Gastroesophageal sphincter (tissue), 4 donors: Measurements from ENCODE around the gene STRA8. TPM values are rescaled to one million over a fixed set of nuclear protein-coding genes. Genes with fewer than 3 reads are reported as not detected.

Source experiments
- ATAC-seq: fragments of 150-250 bp; one replicate; pipeline ENCODE4 v1.9.1; 2016; ENCODE audit warnings: mild to moderate bottlenecking, moderate library complexity
- H3K27ac ChIP-seq, 4 donors: fragments of 200-600 bp; sonication (generic) in 3 of 4; 1 replicate in 3 of 4; 2 replicates in 1 of 4; pipeline ENCODE4 v1.5.1; 2016 to 2019
- H3K27me3 ChIP-seq: fragments of 200-600 bp; sonication (generic); one replicate; pipeline ENCODE4 v1.5.1; 2019
- H3K36me3 ChIP-seq, 2 donors: fragments of 200-600 bp; sonication (generic); one replicate each; pipeline ENCODE4 v1.5.1; 2019; ENCODE audit warnings: control low read depth in 1 of 2
- H3K4me1 ChIP-seq, 3 donors: fragments of 200-600 bp; sonication (generic); 1 replicate in 2 of 3; 2 replicates in 1 of 3; pipeline ENCODE4 v1.5.1; 2016 to 2019; ENCODE audit warnings: control low read depth in 2 of 3
- H3K4me3 ChIP-seq, 2 donors: fragments of 200-600 bp; sonication (generic); one replicate each; pipeline ENCODE4 v1.5.1; 2019; ENCODE audit warnings: mild to moderate bottlenecking in 1 of 2, moderate library complexity in 1 of 2
- H3K9me3 ChIP-seq, 3 donors: fragments of 200-600 bp; sonication (generic); one replicate each; pipeline ENCODE4 v1.5.1; 2017 to 2019; ENCODE audit warnings: control low read depth in 2 of 3
- EP300 ChIP-seq: sonication (generic); formaldehyde crosslinking; IDR thresholded peaks from one replicate; pipeline ENCODE4 v1.6.1; 2017; ENCODE audit warnings: antibody characterized with exemption, mild to moderate bottlenecking
- POLR2A ChIP-seq, 2 donors: fragments of 450-650 bp; IDR thresholded peaks; one replicate each; pipeline ENCODE4 v1.6.1; 2017; ENCODE audit warnings: antibody characterized with exemption in 2 of 2, mild to moderate bottlenecking in 2 of 2, moderate library complexity in 1 of 2
- POLR2AphosphoS5 ChIP-seq: sonication (generic); formaldehyde crosslinking; IDR thresholded peaks from one replicate; pipeline ENCODE4 v1.6.1; 2017; ENCODE audit warnings: antibody characterized with exemption
- WGBS, 2 donors: methylation state at CpG; one replicate each; pipeline ENCODE4 v1.1.5; 2018; ENCODE audit warnings: low coverage in 1 of 2; 5-methylcytosine and 5-hydroxymethylcytosine counted together
- total RNA-seq, 4 donors: library from RNA; depleted of rRNA; stranded (reverse); fragments of >200 nt; gene quantifications; one replicate each; pipeline ENCODE4 v1.1.0, GENCODE V29; 2016
- TF ChIP-seq, protein P1 (sequence below), 4 experiments: fragments of 200-600 bp in 2 of 4; fragments of 450-650 bp in 2 of 4; sonication (generic) in 1 of 4; IDR thresholded peaks; one replicate each; pipeline ENCODE4 v1.5.1; 2017 to 2019; ENCODE audit warnings: antibody characterized with exemption in 4 of 4, mild to moderate bottlenecking in 2 of 4, moderate library complexity in 2 of 4

Gene STRA8
- total RNA-seq, 4 donors from 2014 or later, result not detected

DNA sequence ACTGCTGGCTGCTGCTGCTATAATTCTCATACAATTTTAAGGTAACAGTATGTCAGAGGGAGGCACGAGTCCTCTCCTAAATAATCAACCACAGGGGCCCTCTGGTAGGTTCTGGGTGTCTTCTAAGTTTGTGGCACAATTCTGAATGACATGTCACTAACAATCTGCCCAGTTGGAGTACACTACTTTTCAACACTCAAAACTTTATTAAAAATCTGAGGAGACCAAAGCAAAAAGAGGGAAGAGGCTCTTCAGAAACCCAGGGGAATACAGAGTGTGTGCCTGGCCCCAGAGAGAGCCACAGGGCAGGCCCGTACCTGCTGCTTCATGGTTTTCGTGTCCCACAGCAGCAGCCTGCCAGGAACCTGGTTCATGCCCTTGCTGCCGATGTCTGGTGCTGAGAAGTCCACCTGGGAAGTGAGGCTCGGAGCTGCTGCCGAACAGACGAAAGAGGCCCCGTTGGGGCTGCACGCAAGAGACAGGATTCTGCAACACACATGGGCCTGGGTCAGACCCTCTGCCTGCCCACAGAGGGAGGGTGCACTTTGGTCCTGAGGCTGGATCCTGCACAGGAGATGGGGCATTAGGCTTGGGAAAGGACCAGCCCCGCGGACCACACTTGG is 40.6 kb upstream of the STRA8 start:
- H3K36me3 ChIP-seq, result peaks cover 0 to 96% of the 10 kb centered on the region in 2 donors
- no peak for ATAC-seq
- no peaks in the 10 kb centered on the region for H3K9me3 ChIP-seq
- peak overlapping the region; percentile 57 to 77 (median 74) for H3K27ac ChIP-seq
- peaks cover 0 to 36% (median 3%) of the 10 kb centered on the region in 3 donors for H3K4me1 ChIP-seq
- TF ChIP-seq, protein P1, sequence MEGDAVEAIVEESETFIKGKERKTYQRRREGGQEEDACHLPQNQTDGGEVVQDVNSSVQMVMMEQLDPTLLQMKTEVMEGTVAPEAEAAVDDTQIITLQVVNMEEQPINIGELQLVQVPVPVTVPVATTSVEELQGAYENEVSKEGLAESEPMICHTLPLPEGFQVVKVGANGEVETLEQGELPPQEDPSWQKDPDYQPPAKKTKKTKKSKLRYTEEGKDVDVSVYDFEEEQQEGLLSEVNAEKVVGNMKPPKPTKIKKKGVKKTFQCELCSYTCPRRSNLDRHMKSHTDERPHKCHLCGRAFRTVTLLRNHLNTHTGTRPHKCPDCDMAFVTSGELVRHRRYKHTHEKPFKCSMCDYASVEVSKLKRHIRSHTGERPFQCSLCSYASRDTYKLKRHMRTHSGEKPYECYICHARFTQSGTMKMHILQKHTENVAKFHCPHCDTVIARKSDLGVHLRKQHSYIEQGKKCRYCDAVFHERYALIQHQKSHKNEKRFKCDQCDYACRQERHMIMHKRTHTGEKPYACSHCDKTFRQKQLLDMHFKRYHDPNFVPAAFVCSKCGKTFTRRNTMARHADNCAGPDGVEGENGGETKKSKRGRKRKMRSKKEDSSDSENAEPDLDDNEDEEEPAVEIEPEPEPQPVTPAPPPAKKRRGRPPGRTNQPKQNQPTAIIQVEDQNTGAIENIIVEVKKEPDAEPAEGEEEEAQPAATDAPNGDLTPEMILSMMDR (IDR thresholded peaks at IDR 0.05), result no peak
- TF ChIP-seq POLR2AphosphoS5, result no peak
- TF ChIP-seq POLR2A (IDR thresholded peaks at IDR 0.05), result no peak
- no peak for TF ChIP-seq EP300
- no peaks in the 10 kb centered on the region for H3K27me3 ChIP-seq
- H3K4me3 ChIP-seq, result no peak overlapping the region
- WGBS, 2 donors, result 87 to 100% methylated on average over 2 to 7 of the region's 11 CpGs

- H3K4me3 ChIP-seq, result no peak overlapping the region
- no peaks in the 10 kb centered on the region for H3K27me3 ChIP-seq
- H3K36me3 ChIP-seq, result peaks cover 0 to 96% of the 10 kb centered on the region in 2 donors
- 70 to 86% methylated on average over 5 of the region's 10 CpGs for WGBS, 2 donors
- no peaks in the 10 kb centered on the region for H3K9me3 ChIP-seq
- peak overlapping the region; percentile 57 to 77 (median 74) for H3K27ac ChIP-seq
- ATAC-seq, result peak; percentile 72
- TF ChIP-seq, protein P1 (IDR thresholded peaks at IDR 0.05), result no peak
- TF ChIP-seq POLR2A (IDR thresholded peaks at IDR 0.05) (no peak), EP300 (no peak), POLR2AphosphoS5 (no peak)
- peaks cover 0 to 36% (median 3%) of the 10 kb centered on the region in 3 donors for H3K4me1 ChIP-seq
Measured at GRCh38 chr7:135193615-135194081, 40.0 kb upstream of the STRA8 start.

- 72 to 84% methylated on average over 9 to 11 of the region's 12 CpGs for WGBS, 2 donors
- no peak for ATAC-seq
- H3K27ac ChIP-seq, result peak overlapping the region; percentile 15 to 77 (median 74)
- H3K27me3 ChIP-seq, result no peaks in the 10 kb centered on the region
- peaks cover 0 to 27% (median 0%) of the 10 kb centered on the region in 3 donors for H3K4me1 ChIP-seq
- TF ChIP-seq, protein P1 (IDR thresholded peaks at IDR 0.05), result no peak
- no peak for TF ChIP-seq POLR2AphosphoS5
- TF ChIP-seq EP300, result no peak
- no peak for TF ChIP-seq POLR2A (IDR thresholded peaks at IDR 0.05)
- H3K36me3 ChIP-seq, result peaks cover 0 to 96% of the 10 kb centered on the region in 2 donors
- H3K9me3 ChIP-seq, result no peaks in the 10 kb centered on the region
- no peak overlapping the region for H3K4me3 ChIP-seq
Measured at GRCh38 chr7:135194494-135195095, 39.0 kb upstream of the STRA8 start.

- Histone ChIP-seq H3K27me3 (no peaks in the 10 kb centered on the region), H3K4me1 (peaks cover 0 to 22% (median 0%) of the 10 kb centered on the region in 3 donors), H3K4me3 (no peak overlapping the region), H3K27ac (peak overlapping the region in 3 of 4 donors; percentile 73 to 77 (median 76)), H3K9me3 (no peaks in the 10 kb centered on the region), H3K36me3 (peaks cover 0 to 96% of the 10 kb centered on the region in 2 donors)
- ATAC-seq, result no peak
- TF ChIP-seq POLR2AphosphoS5 (no peak), EP300 (no peak), POLR2A (IDR thresholded peaks at IDR 0.05) (no peak)
- TF ChIP-seq, protein P1 (IDR thresholded peaks at IDR 0.05), result no peak
- 92% methylated on average over 4 of the region's 4 CpGs; no CpG with 5 or more reads in 1 of the 2 donors for WGBS, 2 donors
Measured at GRCh38 chr7:135195156-135195555, 38.5 kb upstream of the STRA8 start.
